NT2/D1 (cell line): ENCODE results near the gene SCD5.

Experiments
- SUZ12 ChIP-seq: IDR thresholded peaks from 2 replicates; pipeline ENCODE4 v1.6.1; 2011; ENCODE audit not compliant: insufficient read length, insufficient read depth; ENCODE audit errors: extremely low read depth
- YY1 ChIP-seq: IDR thresholded peaks from 2 replicates; pipeline ENCODE4 v1.6.1; 2011; ENCODE audit not compliant: insufficient read length, insufficient read depth
- ZNF274 ChIP-seq: IDR thresholded peaks from 2 replicates; pipeline ENCODE4 v1.6.1; 2011; ENCODE audit warnings: mild to moderate bottlenecking, low read depth, low read length

DNA sequence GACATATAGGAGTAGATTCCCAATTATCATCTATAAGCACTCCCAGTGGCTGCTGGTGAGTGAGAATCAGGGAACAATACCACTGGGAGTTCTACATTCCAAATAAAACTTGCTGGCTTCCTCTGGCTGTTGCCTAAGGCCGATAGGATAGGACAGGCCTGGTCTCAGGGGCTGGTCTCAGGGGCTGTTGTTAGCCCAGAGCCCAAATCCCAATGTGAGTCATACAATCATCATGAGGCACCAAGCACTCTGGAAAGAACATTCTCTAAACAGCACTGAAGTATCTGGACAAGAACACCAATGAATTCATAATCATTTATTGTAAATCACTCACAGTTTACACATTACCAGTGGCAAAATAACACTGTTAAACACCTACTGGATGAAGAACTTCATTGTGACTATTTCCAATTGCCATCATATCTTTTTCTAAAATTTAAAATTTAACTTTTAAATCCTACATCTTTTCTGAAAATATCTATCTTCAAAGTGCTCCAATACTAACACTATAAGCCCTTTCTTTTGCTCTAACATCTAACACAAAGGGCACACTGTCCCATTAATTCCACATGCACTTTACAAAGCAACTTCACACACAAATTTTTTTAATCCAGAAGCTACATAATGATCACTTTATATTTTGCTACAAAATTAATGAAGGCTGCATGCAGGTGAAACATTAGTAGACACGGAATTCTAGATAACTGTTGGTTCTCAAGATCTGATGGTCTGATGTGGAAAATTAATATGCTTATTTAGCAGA is 169.2 kb downstream of the SCD5 start:
- no peak for TF ChIP-seq ZNF274
- no peak for TF ChIP-seq SUZ12
- no peak for TF ChIP-seq YY1
